ENCODE data around the gene KMT2C.
A peak's percentile ranks its signal among the peaks of the same experiment; 100 is the strongest.
"Not testable (repeated sequence)": the region's sequence is repeated elsewhere in the genome, so short reads cannot be mapped to it uniquely, and the experiment has no call there.

Gene KMT2C

GRCh38 chr7:152443586-152443985, 7.8 kb upstream of the KMT2C start:
- H3K4me3 ChIP-seq (ENCODE audit: low read depth, low read length) = no peak overlapping the region
- TF ChIP-seq CTCF (IDR thresholded peaks at IDR 0.05; ENCODE audit: low read depth, low read length) = no peak

GRCh38 chr7:152442330-152442835, 6.6 kb upstream of the KMT2C start:
- no peak for TF ChIP-seq CTCF (IDR thresholded peaks at IDR 0.05; ENCODE audit: low read depth, low read length)
- H3K4me3 ChIP-seq (ENCODE audit: low read depth, low read length) = no peak overlapping the region

GRCh38 chr7:152441810-152442209, 6.0 kb upstream of the KMT2C start:
- not testable (repeated sequence) for H3K4me3 ChIP-seq (ENCODE audit: low read depth, low read length)

GRCh38 chr7:152441168-152441567, 5.4 kb upstream of the KMT2C start:
- H3K4me3 ChIP-seq (ENCODE audit: low read depth, low read length) = not testable (repeated sequence)

GRCh38 chr7:152438017-152438416, 2.2 kb upstream of the KMT2C start:
- H3K4me3 ChIP-seq (ENCODE audit: low read depth, low read length) = not testable (repeated sequence)

- peak overlapping the region; percentile 62 for H3K4me3 ChIP-seq (ENCODE audit: low read depth, low read length)
Observed at GRCh38 chr7:152436931-152437575, 1.2 kb upstream of the KMT2C start.

- no peak for TF ChIP-seq CTCF (IDR thresholded peaks at IDR 0.05; ENCODE audit: low read depth, low read length)
- peak overlapping the region; percentile 62 for H3K4me3 ChIP-seq (ENCODE audit: low read depth, low read length)
Observed at GRCh38 chr7:152436111-152436930, 518 bp upstream of the KMT2C start.

- peak overlapping the region; percentile 71 for H3K4me3 ChIP-seq (ENCODE audit: low read depth, low read length)
Observed at GRCh38 chr7:152434511-152435383, 1.1 kb downstream of the KMT2C start.

- H3K4me3 ChIP-seq (ENCODE audit: low read depth, low read length) = peak overlapping the region; percentile 71
Observed at GRCh38 chr7:152433721-152434490, 1.9 kb downstream of the KMT2C start.

GRCh38 chr7:152432735-152433134, 3.1 kb downstream of the KMT2C start:
- not testable (repeated sequence) for H3K4me3 ChIP-seq (ENCODE audit: low read depth, low read length)
